Urinary bladder (tissue), 4 donors: ENCODE data around the gene IL2RA. TPM values are rescaled to one million over a fixed set of nuclear protein-coding genes. Genes with fewer than 3 reads are reported as not detected.

ENCODE experiments used
- DNase-seq: peaks from one replicate; pipeline ENCODE4 v3.0.0-alpha.2; 2015; ENCODE audit errors: extremely low spot score
- H3K27ac ChIP-seq: one replicate; pipeline ENCODE4 v1.5.1; 2013; ENCODE audit warnings: low read depth, mild to moderate bottlenecking, moderate library complexity
- H3K36me3 ChIP-seq: one replicate; pipeline ENCODE4 v1.6.1; 2013; ENCODE audit warnings: mild to moderate bottlenecking, moderate library complexity; ENCODE audit not compliant: insufficient read depth
- H3K4me1 ChIP-seq: one replicate; pipeline ENCODE4 v1.6.1; 2013; ENCODE audit warnings: mild to moderate bottlenecking, moderate library complexity; ENCODE audit not compliant: insufficient read depth
- H3K4me3 ChIP-seq: one replicate; pipeline ENCODE4 v1.5.1; 2013; ENCODE audit warnings: low read depth, low read length
- WGBS: extraction: QIAGEN DNeasy Blood & Tissue Kit; methylation state at CpG from one replicate; pipeline ENCODE4 v1.1.7; 2013; 5-methylcytosine and 5-hydroxymethylcytosine counted together
- polyA plus RNA-seq: library from polyadenylated mRNA; stranded (reverse); fragments of 200-250 nt; gene quantifications from one replicate; pipeline ENCODE4 v1.2.3, GENCODE V29; 2013
- total RNA-seq: library from RNA; depleted of rRNA; stranded (reverse); fragments of >200 nt; gene quantifications from one replicate; pipeline ENCODE4 v1.2.3, GENCODE V29; 2014
- donor health status: healthy with polysubstance abuse.
- donor health status: healthy.

Gene IL2RA
- total and polyA plus RNA-seq, 2 donors = 0.37 to 0.87 TPM

- 79% methylated on average over 12 of the region's 12 CpGs for WGBS
- no peaks in the 10 kb centered on the region for H3K4me1 ChIP-seq
Observed at GRCh38 chr10:6002809-6003510, 59.2 kb downstream of the IL2RA start.

DNA sequence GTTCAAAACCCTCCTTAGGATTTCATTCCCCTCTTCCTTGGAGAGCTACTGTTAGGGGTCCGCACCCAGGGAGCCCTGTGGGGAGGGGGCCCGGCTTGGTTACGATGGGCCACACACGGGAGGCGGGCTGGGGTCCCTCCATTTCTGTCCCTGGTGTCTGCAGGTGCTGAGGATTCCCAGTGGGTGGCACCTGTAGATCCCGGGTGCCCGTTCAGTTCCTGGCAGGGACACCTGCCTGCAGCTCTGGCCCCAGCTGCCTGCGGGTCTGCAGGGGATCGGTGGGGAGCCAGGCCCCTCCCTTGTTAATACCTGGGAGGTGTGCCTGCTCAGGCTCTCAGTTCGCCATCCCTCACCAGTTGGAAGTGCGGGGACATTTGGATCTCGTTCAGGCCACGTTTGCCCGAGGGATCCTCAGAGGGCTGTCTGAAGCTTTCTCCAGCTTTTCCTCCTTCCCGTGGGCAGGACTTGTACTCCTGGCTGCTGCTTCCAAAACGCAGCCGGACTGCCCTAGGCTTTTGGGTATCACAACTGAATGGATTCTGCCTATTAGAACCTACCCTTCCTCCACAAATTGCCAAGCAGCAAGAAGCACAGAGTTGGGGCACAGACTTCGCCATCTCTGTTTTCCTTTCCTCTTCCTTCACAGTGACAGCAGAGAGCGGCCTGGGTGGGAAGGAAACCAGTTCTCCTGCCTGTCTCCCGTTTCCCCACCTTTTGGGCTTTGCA is 62.6 kb downstream of the IL2RA start:
- no peaks in the 10 kb centered on the region for H3K4me1 ChIP-seq
- H3K4me3 ChIP-seq = no peak overlapping the region
- no peak for DNase-seq
- 78% methylated on average over 20 of the region's 20 CpGs for WGBS
- no peak overlapping the region for H3K27ac ChIP-seq
- no peaks in the 10 kb centered on the region for H3K36me3 ChIP-seq

More at GRCh38 chr10:6002809-6003510, 59.2 kb downstream of the IL2RA start:
- no peak for DNase-seq
- no peaks in the 10 kb centered on the region for H3K36me3 ChIP-seq
- no peak overlapping the region for H3K27ac ChIP-seq
- no peak overlapping the region for H3K4me3 ChIP-seq

DNA sequence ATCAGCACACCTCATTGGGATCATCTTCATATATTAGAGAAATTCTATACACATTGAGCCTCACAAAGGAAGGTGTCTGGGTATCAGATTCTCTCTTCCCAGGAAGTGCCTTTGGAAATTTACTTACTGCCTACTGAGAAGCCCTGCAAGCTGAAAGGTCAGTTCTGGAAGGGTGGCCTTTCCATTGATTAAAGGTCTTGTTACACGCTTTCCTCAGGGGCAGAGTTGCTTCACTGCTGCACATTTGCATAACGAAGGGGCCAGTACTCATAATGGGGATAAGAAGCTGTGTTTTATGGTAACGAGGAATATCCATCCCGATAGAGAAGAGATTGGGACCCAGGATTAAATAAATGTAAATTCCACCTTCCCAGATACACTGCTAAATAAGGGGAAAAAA is 65.5 kb downstream of the IL2RA start:
- Histone ChIP-seq H3K4me3 (no peak overlapping the region), H3K36me3 (no peaks in the 10 kb centered on the region), H3K27ac (no peak overlapping the region), H3K4me1 (no peaks in the 10 kb centered on the region)
- DNase-seq = no peak
- 88% methylated on average over 4 of the region's 4 CpGs for WGBS

- Histone ChIP-seq H3K36me3 (no peaks in the 10 kb centered on the region), H3K4me3 (no peak overlapping the region), H3K4me1 (no peaks in the 10 kb centered on the region), H3K27ac (no peak overlapping the region)
- WGBS = 89% methylated on average over 1 of the region's 1 CpG
- DNase-seq = no peak
Observed at GRCh38 chr10:5992398-5992797, 69.8 kb downstream of the IL2RA start.

GRCh38 chr10:5991708-5992107 is 70.5 kb downstream of the IL2RA start:
- no peak overlapping the region for H3K27ac ChIP-seq
- no peak overlapping the region for H3K4me3 ChIP-seq
- no peaks in the 10 kb centered on the region for H3K4me1 ChIP-seq
- H3K36me3 ChIP-seq = no peaks in the 10 kb centered on the region
- DNase-seq = no peak

DNA sequence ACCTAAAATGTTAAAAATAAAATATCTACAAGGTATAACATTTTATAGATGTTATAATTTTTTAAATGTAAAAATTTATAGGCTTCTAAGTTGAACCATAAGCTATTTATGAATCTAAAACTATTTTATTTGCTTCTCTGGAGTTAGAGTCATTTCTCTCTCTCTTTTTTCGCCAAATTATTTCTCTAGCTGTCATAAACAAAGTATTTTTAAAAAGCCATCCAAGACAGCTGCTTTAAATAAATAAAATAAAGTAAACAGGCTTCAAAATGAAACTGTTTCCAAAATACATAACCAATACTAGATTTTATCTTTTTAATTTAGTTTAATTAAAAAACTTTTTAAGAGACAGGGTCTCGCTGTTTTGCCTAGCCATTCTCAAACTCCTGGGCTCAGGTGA is 72.4 kb downstream of the IL2RA start:
- Histone ChIP-seq H3K4me3 (no peak overlapping the region), H3K27ac (no peak overlapping the region), H3K4me1 (no peaks in the 10 kb centered on the region), H3K36me3 (no peaks in the 10 kb centered on the region)
- no peak for DNase-seq
- WGBS = 59% methylated on average over 2 of the region's 2 CpGs

DNA sequence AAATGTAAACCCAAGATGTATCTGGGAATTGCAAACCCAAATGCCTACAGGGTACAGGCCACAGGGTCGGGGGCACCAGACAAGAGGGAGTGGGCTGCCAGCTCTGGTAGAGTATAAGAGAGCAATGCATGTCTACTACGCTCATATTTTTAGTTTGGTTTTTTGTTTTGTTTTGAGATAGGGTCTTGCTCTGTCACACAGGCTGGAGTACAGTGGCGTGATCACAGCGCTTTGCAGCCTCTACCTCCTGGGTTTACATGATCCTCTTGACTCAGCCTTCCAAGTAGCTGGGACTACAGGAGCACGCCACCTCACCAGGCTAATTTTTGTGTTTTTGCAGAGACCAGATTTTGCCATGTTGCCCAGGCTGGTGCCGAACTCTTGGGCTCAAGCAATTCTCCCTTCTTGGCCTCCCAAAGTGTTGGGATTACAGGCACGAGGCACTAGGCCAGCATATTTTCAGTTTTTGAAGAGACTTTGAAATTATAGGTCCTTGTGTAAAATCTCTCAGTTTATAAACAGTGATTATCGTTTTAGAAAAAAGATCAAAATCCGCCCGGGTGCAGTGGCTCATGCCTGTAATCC is 73.7 kb downstream of the IL2RA start:
- H3K4me3 ChIP-seq = no peak overlapping the region
- no peaks in the 10 kb centered on the region for H3K36me3 ChIP-seq
- no peak overlapping the region for H3K27ac ChIP-seq
- no peaks in the 10 kb centered on the region for H3K4me1 ChIP-seq
- WGBS = 75% methylated on average over 10 of the region's 10 CpGs
- DNase-seq = no peak

GRCh38 chr10:5987747-5988146 is 74.4 kb downstream of the IL2RA start:
- H3K4me1 ChIP-seq = no peaks in the 10 kb centered on the region
- no peak overlapping the region for H3K27ac ChIP-seq
- DNase-seq = no peak
- no peaks in the 10 kb centered on the region for H3K36me3 ChIP-seq
- no peak overlapping the region for H3K4me3 ChIP-seq
- WGBS = 44% methylated on average over 4 of the region's 4 CpGs

GRCh38 chr10:5985029-5985428 is 77.1 kb downstream of the IL2RA start:
- no peak for DNase-seq
- WGBS = 85% methylated on average over 5 of the region's 5 CpGs
- H3K36me3 ChIP-seq = no peaks in the 10 kb centered on the region
- no peaks in the 10 kb centered on the region for H3K4me1 ChIP-seq
- no peak overlapping the region for H3K27ac ChIP-seq
- H3K4me3 ChIP-seq = no peak overlapping the region

DNA sequence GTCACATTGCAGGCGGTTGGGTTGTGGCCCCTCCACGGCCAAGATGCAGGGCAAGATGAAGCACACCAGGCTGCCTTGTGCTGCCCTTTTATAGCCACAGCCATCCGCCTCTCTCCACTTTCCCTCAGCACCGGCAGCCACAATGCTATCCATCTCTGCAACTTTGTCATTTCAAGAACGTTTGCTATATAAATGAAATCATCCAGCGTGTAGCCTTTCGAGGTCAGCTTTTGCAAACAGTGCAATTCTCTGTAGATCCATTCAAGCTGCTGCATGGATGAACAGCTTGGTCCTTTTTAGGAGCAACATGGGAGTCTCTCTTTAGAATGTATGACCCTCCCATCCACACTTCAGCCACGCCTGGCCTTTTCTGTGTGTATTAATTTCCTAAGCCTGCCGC is 78.4 kb downstream of the IL2RA start:
- 53% methylated on average over 9 of the region's 9 CpGs for WGBS
- Histone ChIP-seq H3K4me3 (no peak overlapping the region), H3K36me3 (no peaks in the 10 kb centered on the region), H3K27ac (no peak overlapping the region), H3K4me1 (no peaks in the 10 kb centered on the region)
- DNase-seq = no peak

DNA sequence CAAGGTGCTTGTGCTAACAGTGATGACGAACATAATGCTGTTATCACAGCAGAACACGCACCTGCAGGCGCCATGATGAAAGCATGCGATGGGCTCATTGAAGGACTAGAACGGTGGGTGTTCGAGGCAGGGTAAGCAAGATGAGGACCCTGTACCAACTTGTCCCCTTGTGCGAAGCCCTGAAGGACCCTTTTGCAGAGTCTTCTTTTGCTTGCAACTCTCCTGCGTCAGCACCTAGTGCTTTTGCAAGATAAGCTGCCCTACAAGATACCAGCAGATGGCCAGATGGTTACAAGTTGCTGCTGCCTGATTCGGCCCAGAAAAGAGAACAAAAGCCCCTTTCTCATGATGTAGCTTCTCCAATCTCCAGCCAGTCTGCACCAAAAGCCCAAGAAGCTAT is 80.6 kb downstream of the IL2RA start:
- H3K36me3 ChIP-seq = no peaks in the 10 kb centered on the region
- WGBS = 89% methylated on average over 9 of the region's 9 CpGs
- no peaks in the 10 kb centered on the region for H3K4me1 ChIP-seq
- no peak overlapping the region for H3K4me3 ChIP-seq
- no peak for DNase-seq
- no peak overlapping the region for H3K27ac ChIP-seq

DNA sequence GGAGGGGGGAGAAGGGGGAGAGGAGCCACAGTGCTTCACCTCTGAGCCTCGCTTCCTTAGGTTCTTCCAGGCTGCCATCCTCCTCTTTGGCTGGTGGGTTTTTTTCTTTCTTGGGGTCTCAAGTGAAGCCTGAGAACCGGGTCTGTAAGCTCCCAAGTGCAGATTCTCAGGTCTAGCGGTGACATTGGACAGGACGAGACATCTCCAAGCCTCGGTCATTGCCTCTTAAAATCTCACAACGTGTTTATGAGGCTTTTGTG is 84.0 kb downstream of the IL2RA start:
- peak overlapping the region; percentile 93 for H3K27ac ChIP-seq
- H3K4me3 ChIP-seq = peak overlapping the region; percentile 91
- WGBS = 25% methylated on average over 6 of the region's 6 CpGs
- H3K36me3 ChIP-seq = no peaks in the 10 kb centered on the region
- no peaks in the 10 kb centered on the region for H3K4me1 ChIP-seq
- no peak for DNase-seq

DNA sequence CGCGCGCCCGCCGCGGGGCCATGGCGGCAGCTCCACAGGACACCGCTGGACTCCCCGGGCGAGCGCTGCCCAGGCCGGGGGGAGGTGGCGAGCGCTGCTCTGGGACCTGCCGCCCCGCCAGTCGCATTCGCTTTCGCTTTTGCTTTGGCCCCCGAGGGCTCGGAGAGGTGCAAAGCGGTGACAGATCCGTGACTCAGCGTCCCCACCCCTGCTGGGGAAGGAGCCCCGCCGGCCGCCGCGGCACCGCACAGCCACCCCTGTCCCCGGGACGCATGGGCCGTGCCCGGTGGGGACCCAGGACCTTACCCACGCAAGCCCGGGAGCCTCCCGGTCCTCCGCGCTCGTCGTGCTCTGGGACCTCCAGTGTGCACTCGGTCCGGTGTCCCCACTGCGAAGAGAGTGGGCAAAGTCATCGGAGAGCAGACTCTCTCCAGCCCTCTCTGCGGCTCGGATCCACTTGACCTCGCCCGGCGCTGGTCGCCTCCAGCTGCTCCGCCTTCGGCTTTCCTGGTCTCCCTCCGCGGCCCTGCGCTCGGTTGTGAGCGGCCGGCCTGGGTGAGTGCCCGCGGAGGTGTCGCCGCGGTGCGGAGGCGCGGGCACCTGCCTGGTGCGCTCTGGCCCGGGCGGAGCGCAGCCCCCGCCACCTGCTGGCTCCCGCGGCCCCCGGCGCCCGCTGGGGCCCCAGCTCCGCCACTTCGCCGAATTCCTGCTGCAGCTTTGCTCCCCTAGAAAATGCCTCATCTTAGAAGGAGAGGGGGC is 84.5 kb downstream of the IL2RA start, which contains the start of gene IL15RA:
Gene IL15RA, minus strand, starts transcription at position 73 of the 759 bp plus-strand sequence. Its CDS starts 51 bp downstream, at position 22.
- no peaks in the 10 kb centered on the region for H3K4me1 ChIP-seq
- no peak for DNase-seq
- peak within 1 kb of the TSS; percentile 93 for H3K27ac ChIP-seq
- no peaks in the 10 kb centered on the region for H3K36me3 ChIP-seq
- WGBS = under 1% methylated on average over 80 of the region's 80 CpGs
- peak within 1 kb of the TSS; percentile 91 for H3K4me3 ChIP-seq
